Mucosa of gallbladder (tissue), 1 donor: Measurements from ENCODE around the gene LKAAEAR1. TPM values are rescaled to one million over a fixed set of nuclear protein-coding genes. Genes with fewer than 3 reads are reported as not detected.

Experiments used
- DNase-seq: peaks from one replicate; pipeline ENCODE4 v3.0.0-alpha.2; 2020; ENCODE audit warnings: low spot score
- total RNA-seq: library from RNA; stranded (reverse); gene quantifications from one replicate; pipeline ENCODE4 v1.2.1, GENCODE V29; 2021
- donor health status: DM: no; HTN: no; CAD: no.

The LKAAEAR1 gene
- total RNA-seq, 1 donor from 2014 or later = not detected

- no peak for DNase-seq
These were observed 47.0 kb downstream of the LKAAEAR1 start for GRCh38 chr20:64037199-64037497.

GRCh38 chr20:64036346-64037198 lies 47.6 kb downstream of the LKAAEAR1 start:
- no peak for DNase-seq

- DNase-seq = no peak
These were observed 48.3 kb downstream of the LKAAEAR1 start, which contains the start of gene C20orf204 for GRCh38 chr20:64035933-64036345. C20orf204 (plus strand) TSS chr20:64036182; CDS start chr20:64036324, 142 bp downstream.

GRCh38 chr20:64035066-64035932 lies 48.9 kb downstream of the LKAAEAR1 start:
- DNase-seq = no peak

GRCh38 chr20:64033981-64034493 lies 50.2 kb downstream of the LKAAEAR1 start:
- no peak for DNase-seq

Other genes starting within 250 kb of the LKAAEAR1 start
- gene ABHD16B, start 222.9 kb downstream of the LKAAEAR1 start, total RNA-seq = not detected
- 72.3 TPM for gene TPD52L2, start 219.1 kb downstream of the LKAAEAR1 start, total RNA-seq
- gene DNAJC5, start 189.3 kb downstream of the LKAAEAR1 start, total RNA-seq = 53.0 TPM
- gene UCKL1, start 128.0 kb downstream of the LKAAEAR1 start, total RNA-seq = 42.4 TPM
- gene ZNF512B, start 114.5 kb downstream of the LKAAEAR1 start, total RNA-seq = 26.1 TPM
- gene SAMD10, start 104.8 kb downstream of the LKAAEAR1 start, total RNA-seq = 12.7 TPM
- 74.7 TPM for gene PRPF6, start 103.3 kb downstream of the LKAAEAR1 start, total RNA-seq
- 1.7 TPM for gene C20orf204, start 48.2 kb downstream of the LKAAEAR1 start, total RNA-seq
- gene SOX18, start 34.8 kb downstream of the LKAAEAR1 start, total RNA-seq = 30.1 TPM
- 64.2 TPM for gene TCEA2, start 21.2 kb downstream of the LKAAEAR1 start, total RNA-seq
- 18.2 TPM for gene RGS19, start 4.9 kb downstream of the LKAAEAR1 start, total RNA-seq
- gene OPRL1, start 4.3 kb downstream of the LKAAEAR1 start, total RNA-seq = 1.7 TPM
- not detected for gene NPBWR2, start 23.2 kb upstream of the LKAAEAR1 start, total RNA-seq
- 0.17 TPM for gene MYT1, start 80.1 kb upstream of the LKAAEAR1 start, total RNA-seq
- gene PCMTD2, start 171.3 kb upstream of the LKAAEAR1 start, total RNA-seq = 69.3 TPM